Pons (tissue), 1 donor: ENCODE data around the gene ULK1.
"Not testable (repeated sequence)": the region's sequence is repeated elsewhere in the genome, so short reads cannot be mapped to it uniquely, and the experiment has no call there.

ENCODE experiments used
- DNase-seq: peaks from one replicate; pipeline ENCODE4 v3.0.0-alpha.2; 2016; ENCODE audit warnings: low spot score

The ULK1 gene

GRCh38 chr12:131862084-131862441 lies 32.4 kb upstream of the ULK1 start:
- no peak for DNase-seq

- no peak for DNase-seq
These were observed 31.8 kb upstream of the ULK1 start for GRCh38 chr12:131862600-131862993.

- DNase-seq: no peak
These were observed 31.3 kb upstream of the ULK1 start for GRCh38 chr12:131862994-131863710.

GRCh38 chr12:131863711-131864396 lies 30.6 kb upstream of the ULK1 start:
- DNase-seq: no peak

- DNase-seq: no peak
These were observed 30.0 kb upstream of the ULK1 start for GRCh38 chr12:131864469-131864868.

GRCh38 chr12:131865180-131865875 lies 29.1 kb upstream of the ULK1 start:
- no peak for DNase-seq

GRCh38 chr12:131867471-131867870 lies 27.0 kb upstream of the ULK1 start:
- no peak for DNase-seq

- no peak for DNase-seq
These were observed 26.3 kb upstream of the ULK1 start for GRCh38 chr12:131867891-131868675.

GRCh38 chr12:131869871-131870418 lies 24.5 kb upstream of the ULK1 start:
- DNase-seq: no peak

GRCh38 chr12:131871677-131872076 lies 22.7 kb upstream of the ULK1 start:
- DNase-seq: no peak

- no peak for DNase-seq
These were observed 22.0 kb upstream of the ULK1 start for GRCh38 chr12:131872154-131873051.

- DNase-seq: no peak
These were observed 21.1 kb upstream of the ULK1 start for GRCh38 chr12:131873293-131873692.

- not testable (repeated sequence) for DNase-seq
These were observed 19.4 kb upstream of the ULK1 start for GRCh38 chr12:131874972-131875371.

- DNase-seq: not testable (repeated sequence)
These were observed 17.2 kb upstream of the ULK1 start for GRCh38 chr12:131877216-131877615.

GRCh38 chr12:131878436-131878835 lies 16.0 kb upstream of the ULK1 start:
- not testable (repeated sequence) for DNase-seq

GRCh38 chr12:131882804-131883520 lies 11.5 kb upstream of the ULK1 start:
- DNase-seq: no peak

GRCh38 chr12:131883521-131883900 lies 10.9 kb upstream of the ULK1 start:
- no peak for DNase-seq

- DNase-seq: not testable (repeated sequence)
These were observed 9.3 kb upstream of the ULK1 start for GRCh38 chr12:131885076-131885475.

GRCh38 chr12:131885543-131886057 lies 8.8 kb upstream of the ULK1 start:
- DNase-seq: no peak

GRCh38 chr12:131891722-131892121 lies 2.7 kb upstream of the ULK1 start:
- not testable (repeated sequence) for DNase-seq
